GM12878 (cell line): ENCODE results near the gene SEL1L. TPM values are rescaled to one million over a fixed set of nuclear protein-coding genes. Genes with fewer than 3 reads are reported as not detected.

Experiments used
- ATAC-seq: fragments of 200-7000 bp; cut with Tn5 transposase; 3 replicates; pipeline ENCODE4 v1.9.1; 2020; ENCODE audit warnings: mild to moderate bottlenecking, moderate library complexity
- BruUV-seq: library from RNA; stranded (reverse); fragments of 400-500 nt; replicated peaks from 2 replicates; lab custom pipeline; 2021; lab: Mats Ljungman, UMichigan
- CTCF ChIA-PET: fragments of 300-600 bp; sonication (Branson Sonifier 250); formaldehyde crosslinking; extraction: SDS; loops from one replicate; lab custom pipeline; 2021; ENCODE audit warnings: inconsistent platforms; lab: Yijun Ruan, JAX
- POLR2A ChIA-PET: fragments of 350-600 bp; formaldehyde crosslinking; extraction: SDS; loops from one replicate; lab custom pipeline; 2021; ENCODE audit warnings: inconsistent platforms; lab: Charles Lee
- RAD21 ChIA-PET: fragments of 300-600 bp; sonication (Branson Sonifier 250); formaldehyde crosslinking; loops from one replicate; lab custom pipeline; 2023; ENCODE audit warnings: antibody characterized with exemption; ENCODE audit not compliant: unreplicated experiment; lab: Charles Lee
- SMC1A ChIA-PET: fragments of 300-600 bp; sonication (Branson Sonifier 250); formaldehyde crosslinking; loops from one replicate; lab custom pipeline; 2023; ENCODE audit not compliant: unreplicated experiment, uncharacterized antibody; lab: Charles Lee
- DNase-seq: peaks from one replicate; pipeline ENCODE4 v3.0.0-alpha.2; 2011; ENCODE audit warnings: low read depth, low spot score
- FAIRE-seq: peaks from 3 replicates; lab custom pipeline; 2011; peaks lifted over from hg19 to GRCh38; lab: Jason Lieb, UNC
- H2AFZ ChIP-seq: 2 replicates; pipeline ENCODE4 v1.6.0; 2011; ENCODE audit warnings: low read depth, low read length, control low read depth; ENCODE audit not compliant: control insufficient read depth
- H3K27ac ChIP-seq: 2 replicates; pipeline ENCODE4 v1.5.1; 2011; ENCODE audit warnings: control low read depth; ENCODE audit not compliant: control insufficient read depth, insufficient read depth
- H3K27me3 ChIP-seq, 2 experiments: replicated peaks in 1 of 2; 2 replicates each; pipeline versions ENCODE4 v1.6.0 to v1.6.1; 2011; ENCODE audit warnings: low read length in 1 of 2; ENCODE audit not compliant: control insufficient read depth in 2 of 2, insufficient read depth in 2 of 2
- H3K36me3 ChIP-seq, 2 experiments: 2 replicates each; pipeline ENCODE4 v1.5.1; 2011; ENCODE audit warnings: low read length in 1 of 2; ENCODE audit not compliant: control insufficient read depth in 2 of 2, insufficient read depth in 2 of 2
- H3K4me1 ChIP-seq: 2 replicates; pipeline ENCODE4 v1.6.1; 2011; ENCODE audit warnings: mild to moderate bottlenecking, low read length, moderate library complexity, mixed read lengths; ENCODE audit not compliant: control insufficient read depth, insufficient read depth
- H3K4me2 ChIP-seq: 2 replicates; pipeline ENCODE4 v1.6.0; 2011; ENCODE audit warnings: control low read depth; ENCODE audit not compliant: control insufficient read depth, insufficient read depth
- H3K4me3 ChIP-seq: fragments of 200-600 bp; sonication (generic); 2 replicates; pipeline ENCODE4 v1.5.1; 2016
- H3K79me2 ChIP-seq: 2 replicates; pipeline ENCODE4 v1.6.0; 2011; ENCODE audit warnings: low read length; ENCODE audit not compliant: control insufficient read depth, insufficient read depth
- H3K9ac ChIP-seq: 2 replicates; pipeline ENCODE4 v1.8.0; 2011; ENCODE audit warnings: low read length, control low read depth, mixed read lengths; ENCODE audit not compliant: control insufficient read depth, insufficient read depth
- H3K9me3 ChIP-seq: replicated peaks from 3 replicates; pipeline ENCODE4 v1.5.1; 2011; ENCODE audit warnings: mild to moderate bottlenecking, low read length; ENCODE audit not compliant: control insufficient read depth, insufficient read depth
- H4K20me1 ChIP-seq: 2 replicates; pipeline ENCODE4 v1.6.0; 2011; ENCODE audit not compliant: control insufficient read depth, insufficient read depth
- ZBTB40 ChIP-seq: fragments of 450-650 bp; IDR thresholded peaks from 2 replicates; pipeline ENCODE4 v1.6.1; 2016; ENCODE audit warnings: mild to moderate bottlenecking, moderate library complexity, borderline replicate concordance
- WGBS: methylation state at CpG from one replicate; pipeline ENCODE4 v1.1.6; 2016; ENCODE audit warnings: low lambda C conversion rate; ENCODE audit not compliant: insufficient replicate concordance, insufficient coverage; ENCODE audit errors: missing lambda C conversion rate; 5-methylcytosine and 5-hydroxymethylcytosine counted together
- in situ Hi-C: fragments of 300-500 bp; cut with MboI; formaldehyde crosslinking; loops from 9 replicates; pipeline ENCODE4 v1.14.3; 2018; ENCODE audit warnings: mixed read lengths
- intact Hi-C: fragments of 100-400 bp; cut with micrococcal nuclease; formaldehyde crosslinking; loops from one replicate; pipeline ENCODE4 v1.14.2; 2022; ENCODE audit not compliant: unreplicated experiment
- polyA plus RNA-seq, 11 experiments: library from polyadenylated mRNA; depleted of rRNA in 4 of 11; unstranded in 6 of 11; stranded (reverse) in 5 of 11; fragments of >200 nt; fragmentation: Nextera tagmentation in 4 of 11; fragmentation: Illumina TruSeq in 1 of 11; extraction: Ambion mirVana in 4 of 11; extraction: Trizol in 1 of 11; gene quantifications; 1 replicate in 1 of 11; 2 replicates in 10 of 11; pipeline versions ENCODE4 v1.2.1 to v1.2.3, GENCODE V29; 2011 to 2016; ENCODE audit warnings: inconsistent platforms in 2 of 11, missing spikeins in 2 of 11, low read depth in 1 of 11
- total RNA-seq, 4 experiments: library from RNA; depleted of rRNA in 3 of 4; stranded (reverse); fragments of >200 nt in 3 of 4; fragmentation: Illumina TruSeq in 1 of 4; extraction: Trizol in 1 of 4; gene quantifications; 2 replicates each; pipeline versions ENCODE4 v1.2.1 to v1.2.3, GENCODE V29; 2013 to 2021

The SEL1L gene
- total and polyA plus RNA-seq, 10 of the 15 experiments (the other 5 are each of a cell fraction or from before 2014, with no cell fraction given), result 13.4 to 57.2 (median 31.7) TPM

DNA sequence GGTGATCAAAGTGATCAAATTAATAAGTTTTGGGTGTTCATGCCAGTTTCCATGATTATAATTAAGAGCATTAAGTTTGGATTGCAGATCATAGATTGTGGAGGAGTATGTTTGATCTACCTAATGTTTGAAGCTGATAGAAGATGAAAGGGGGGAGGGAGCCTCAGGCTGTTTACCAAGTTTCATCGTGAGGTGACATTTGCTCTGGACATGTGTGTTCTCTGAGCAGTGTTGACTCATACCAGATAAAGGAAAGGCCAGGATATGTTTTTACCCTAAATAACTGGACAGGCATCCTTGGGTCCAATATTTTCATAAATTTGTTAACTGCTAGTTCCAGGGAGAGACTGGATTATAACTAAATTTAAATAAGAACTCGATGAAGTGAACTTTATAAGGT is 3.5 kb upstream of the SEL1L start:
- no peak for TF ChIP-seq ZBTB40
- TF ChIP-seq, all 136 proteins: peak for 0
- no peak for FAIRE-seq

More for the DNA sequence above, 3.5 kb upstream of the SEL1L start:
- Histone ChIP-seq H3K27ac (no peak overlapping the region), H4K20me1 (no peaks in the 10 kb centered on the region), H2AFZ (no peak overlapping the region), H3K9me3 (peaks cover 4% of the 10 kb centered on the region; the same call in 1 of the 3 replicates), H3K36me3 (no peaks in the 10 kb centered on the region), H3K4me1 (peaks cover 20% of the 10 kb centered on the region), H3K79me2 (peaks cover 15% of the 10 kb centered on the region), H3K9ac (no peak overlapping the region), H3K4me2 (no peak overlapping the region), H3K27me3 (no peaks in the 10 kb centered on the region), H3K4me3 (no peak overlapping the region)
- BruUV-seq, result no TSS peak
- ChIA-PET CTCF (interaction anchor here (0.6 kb wide), 1 partner anchor 46 kb away, joined by 3 read pairs; no protein-coding TSS in a partner anchor), RAD21 (no interaction called here), POLR2A (no interaction called here), SMC1A (interaction anchor here (0.7 to 1.4 kb wide), 2 partner anchors 66 to 207 kb away, joined by 3 to 4 read pairs; no protein-coding TSS in a partner anchor)
- 70% methylated on average over 2 of the region's 2 CpGs for WGBS
- in situ Hi-C loops (no loop called here), intact Hi-C loops (no loop called here)
- no peak for ATAC-seq
- no peak for DNase-seq
